D341Med (cell line): ENCODE results near the gene PTPDC1.

Source experiments
- DNase-seq: peaks from one replicate; pipeline ENCODE4 v3.0.0; 2012; ENCODE audit warnings: low spot score

PTPDC1 gene

GRCh38 chr9:94084314-94084713, at the start of gene PTPDC1:
Gene PTPDC1, plus strand, starts transcription at chr9:94084464. Its CDS starts 67 bp downstream, at chr9:94084531.
- DNase-seq = no peak

- no peak for DNase-seq
These were observed 49.8 kb upstream of the PTPDC1 start for GRCh38 chr9:94034511-94034910.

GRCh38 chr9:94039786-94040185, 44.5 kb upstream of the PTPDC1 start:
- DNase-seq = no peak

GRCh38 chr9:94042516-94043360, 41.5 kb upstream of the PTPDC1 start:
- DNase-seq = no peak

GRCh38 chr9:94054716-94055115, 29.5 kb upstream of the PTPDC1 start:
- no peak for DNase-seq

GRCh38 chr9:94056442-94056974, 27.8 kb upstream of the PTPDC1 start:
- no peak for DNase-seq

GRCh38 chr9:94057918-94058317, 26.3 kb upstream of the PTPDC1 start:
- no peak for DNase-seq

GRCh38 chr9:94061864-94062263, 22.4 kb upstream of the PTPDC1 start:
- no peak for DNase-seq

- peak; percentile 57 for DNase-seq
These were observed 18.7 kb upstream of the PTPDC1 start for GRCh38 chr9:94065535-94065961.

- DNase-seq = no peak
These were observed 16.0 kb upstream of the PTPDC1 start for GRCh38 chr9:94068257-94068656.

GRCh38 chr9:94076557-94076956, 7.7 kb upstream of the PTPDC1 start:
- DNase-seq = no peak

- DNase-seq = no peak
These were observed 6.2 kb upstream of the PTPDC1 start for GRCh38 chr9:94078086-94078485.

- DNase-seq = no peak
These were observed 5.0 kb upstream of the PTPDC1 start for GRCh38 chr9:94079236-94079635.

- no peak for DNase-seq
These were observed 4.0 kb upstream of the PTPDC1 start for GRCh38 chr9:94080249-94080648.

GRCh38 chr9:94081435-94081834, 2.8 kb upstream of the PTPDC1 start:
- DNase-seq = no peak

GRCh38 chr9:94081864-94082463, 2.3 kb upstream of the PTPDC1 start:
- no peak for DNase-seq

- DNase-seq = no peak
These were observed 1.7 kb upstream of the PTPDC1 start for GRCh38 chr9:94082553-94082952.

- no peak for DNase-seq
These were observed 1.3 kb upstream of the PTPDC1 start for GRCh38 chr9:94082956-94083355.

- DNase-seq = no peak
These were observed 880 bp upstream of the PTPDC1 start for GRCh38 chr9:94083384-94083783.

- DNase-seq = no peak
These were observed 887 bp downstream of the PTPDC1 start for GRCh38 chr9:94085062-94085639.

- DNase-seq = no peak
These were observed 2.5 kb downstream of the PTPDC1 start for GRCh38 chr9:94086486-94087345.
